ENCODE measurements around the gene CADPS.
A peak's percentile ranks its signal among the peaks of the same experiment; 100 is the strongest.
"Not testable (repeated sequence)": the region's sequence is repeated elsewhere in the genome, so short reads cannot be mapped to it uniquely, and the experiment has no call there.

The CADPS gene

DNA sequence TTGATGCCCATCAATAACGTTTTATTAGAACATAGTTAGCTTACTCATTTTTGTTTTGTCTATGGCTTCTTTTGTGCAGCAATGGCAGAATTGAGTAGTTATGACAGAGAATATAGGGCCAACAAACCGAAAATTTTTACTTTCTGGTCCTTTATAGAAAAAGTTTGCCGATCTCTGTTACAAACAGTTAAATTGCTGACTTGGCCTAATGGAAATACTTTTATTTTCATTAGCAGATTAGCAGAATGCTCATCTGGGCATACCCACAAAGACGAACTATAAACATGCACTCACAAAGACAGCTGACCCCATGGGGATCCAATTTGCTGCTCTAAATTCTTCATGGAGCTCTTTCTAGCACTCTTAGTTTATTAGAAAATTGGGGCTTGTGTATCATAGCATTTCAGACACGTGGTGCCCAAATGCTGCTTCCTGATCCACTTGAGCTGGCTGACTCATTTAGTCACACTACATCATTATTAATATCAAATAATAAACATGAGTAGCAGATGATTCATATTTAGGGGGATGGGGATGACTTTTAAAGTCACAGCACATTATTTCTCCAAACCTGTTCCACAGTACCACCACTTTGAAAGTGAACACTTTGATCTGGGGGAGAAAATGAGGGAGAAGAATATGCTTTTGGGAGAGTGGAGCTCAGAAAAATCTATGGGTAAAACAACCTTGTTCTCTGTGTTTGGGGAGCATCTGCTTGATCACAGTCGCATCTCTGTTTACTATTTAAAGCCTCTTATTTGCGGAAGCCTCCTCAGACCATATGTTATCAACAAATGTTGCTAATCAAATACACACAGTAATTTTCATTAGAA, 273.8 kb downstream of the CADPS start:
- DNase-seq (ENCODE audit: low read depth, low spot score) = no peak

DNA sequence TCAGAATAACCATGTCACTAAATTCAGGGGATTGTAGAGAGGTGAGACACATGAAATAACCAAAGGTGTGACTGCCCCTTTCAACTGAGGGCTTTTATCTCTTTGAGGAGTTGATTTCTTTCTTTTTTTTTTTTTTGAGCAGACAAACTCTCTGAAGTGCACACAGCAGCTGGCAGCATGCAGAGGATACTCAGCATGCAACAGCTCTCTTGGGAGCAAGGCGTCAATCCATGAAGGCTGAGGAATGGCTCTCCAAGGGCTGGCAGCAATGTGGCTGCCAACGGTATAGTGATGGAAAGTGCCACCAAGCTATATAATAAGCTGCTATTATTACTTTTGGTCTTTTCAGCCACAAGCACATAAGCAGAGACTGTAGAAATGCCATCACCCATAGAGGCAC, 275.2 kb downstream of the CADPS start:
- DNase-seq (ENCODE audit: low read depth, low spot score) = no peak

DNA sequence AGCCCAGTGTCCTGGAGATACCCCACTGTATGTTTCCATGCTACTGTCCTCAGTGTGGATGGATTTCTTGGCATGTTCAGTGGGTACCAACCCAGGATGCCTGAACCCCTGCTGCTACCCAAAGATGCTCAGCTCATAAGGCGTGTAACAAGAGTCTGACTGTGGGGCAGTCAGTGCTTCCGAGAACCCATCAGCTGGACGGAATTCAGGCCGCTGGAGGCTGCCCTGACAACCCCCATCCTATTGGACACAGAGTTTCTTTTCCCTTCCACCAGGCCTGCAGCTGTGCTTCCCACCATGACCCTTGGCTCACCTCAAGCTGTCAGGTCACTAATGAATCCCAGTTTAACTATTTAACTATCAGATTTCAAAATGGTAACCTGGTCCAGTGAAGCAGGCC, 277.7 kb downstream of the CADPS start:
- peak; percentile 55 for DNase-seq (ENCODE audit: low read depth, low spot score)

DNA sequence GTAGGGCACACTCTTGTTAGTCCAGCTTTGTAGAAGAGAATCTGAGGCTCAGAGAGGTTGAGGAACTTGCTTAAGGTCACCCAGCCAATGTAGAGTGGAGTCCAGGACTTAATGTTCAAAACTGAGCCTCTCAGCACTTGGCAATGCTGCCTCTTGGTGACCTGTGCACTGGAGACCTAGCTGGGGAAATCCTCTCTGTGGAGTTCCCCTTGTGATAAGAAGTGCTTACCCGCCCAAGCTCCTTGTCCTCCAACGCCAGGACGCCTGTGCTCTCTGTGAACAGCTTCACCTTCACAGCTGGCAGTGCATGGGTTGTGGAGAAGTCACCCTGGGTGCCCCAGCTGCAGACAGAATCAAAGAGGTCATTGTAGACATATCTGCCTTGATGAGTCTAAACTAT, 282.8 kb downstream of the CADPS start:
- no peak for DNase-seq (ENCODE audit: low read depth, low spot score)

DNA sequence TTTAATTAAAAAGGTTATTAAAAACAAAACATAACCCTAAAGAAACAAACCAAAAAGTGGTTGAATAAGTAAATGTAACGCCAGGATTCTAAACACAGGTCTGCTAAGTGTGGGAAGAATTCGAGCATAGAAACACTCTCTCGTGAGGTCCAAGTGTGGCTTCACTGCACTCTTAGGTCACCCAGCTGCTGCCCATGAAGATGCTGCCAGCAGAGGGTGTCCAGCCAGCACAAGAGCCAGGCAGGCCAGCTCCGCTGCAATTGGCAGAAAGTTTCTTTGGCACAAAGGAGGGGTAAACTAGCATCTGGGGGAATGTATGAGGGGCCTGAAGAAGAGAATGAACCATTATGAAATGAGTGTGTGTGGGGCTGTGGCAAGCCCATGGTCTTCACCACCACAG, 286.1 kb downstream of the CADPS start:
- DNase-seq (ENCODE audit: low read depth, low spot score) = no peak

DNA sequence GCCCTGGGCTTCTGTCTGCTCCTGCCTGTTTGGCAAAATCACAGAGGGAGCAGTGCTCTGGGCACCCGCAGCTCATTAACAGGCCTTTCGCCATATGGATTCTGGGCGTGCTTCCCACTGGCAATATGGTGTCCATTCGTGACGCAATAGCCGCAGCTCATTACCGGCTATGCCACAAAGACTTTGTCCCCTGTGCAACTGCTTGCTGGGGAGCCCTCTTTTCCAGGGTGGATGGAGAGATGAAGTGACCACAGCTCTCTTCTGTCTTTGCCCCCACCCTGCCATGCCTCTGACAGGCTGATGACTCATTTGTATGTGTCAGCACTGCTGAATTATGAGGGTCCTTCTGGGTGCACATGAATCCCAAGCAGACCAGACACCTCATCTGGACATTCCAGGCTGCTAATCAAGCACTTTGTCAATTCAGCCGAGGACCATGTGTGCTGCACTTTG, 287.6 kb downstream of the CADPS start:
- DNase-seq (ENCODE audit: low read depth, low spot score) = no peak

DNA sequence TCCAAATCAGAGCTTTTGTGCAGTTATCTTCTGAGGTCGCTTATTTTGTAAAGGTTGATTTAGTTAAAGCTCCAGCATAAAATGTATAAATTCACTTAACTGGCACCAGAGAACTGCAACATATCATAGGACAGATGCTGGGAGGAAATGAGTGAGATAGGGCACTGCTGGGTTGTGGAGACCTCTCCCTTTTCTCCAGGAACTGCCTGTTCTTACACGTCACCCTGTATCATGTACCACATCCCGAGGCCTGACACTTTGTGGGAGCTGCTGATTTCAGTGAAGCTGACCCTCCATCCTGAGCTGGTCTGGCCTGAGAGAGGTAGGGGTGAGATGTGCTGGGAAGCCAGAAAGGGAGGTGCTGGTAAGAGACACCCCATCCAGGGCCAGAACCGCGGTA, 288.0 kb downstream of the CADPS start:
- DNase-seq (ENCODE audit: low read depth, low spot score) = no peak

DNA sequence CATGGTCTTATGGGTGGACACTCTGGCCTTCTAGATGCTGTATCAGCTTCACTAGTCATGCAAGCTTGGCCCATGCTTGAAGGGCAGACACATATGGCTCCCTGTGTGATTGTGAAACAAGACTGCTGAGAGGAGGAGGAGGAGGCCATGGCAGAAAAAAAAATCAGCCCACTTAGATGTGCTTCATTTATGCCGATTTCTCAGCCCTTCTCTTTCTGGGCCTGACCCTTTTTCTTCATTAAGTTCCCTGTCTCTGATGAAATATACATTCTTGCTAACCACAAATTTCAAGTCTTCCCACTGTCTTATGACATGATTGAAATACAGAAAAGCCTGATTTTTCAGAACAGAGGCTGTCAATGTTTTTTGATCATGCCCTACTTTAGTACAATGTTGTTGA, 288.9 kb downstream of the CADPS start:
- DNase-seq (ENCODE audit: low read depth, low spot score) = no peak

DNA sequence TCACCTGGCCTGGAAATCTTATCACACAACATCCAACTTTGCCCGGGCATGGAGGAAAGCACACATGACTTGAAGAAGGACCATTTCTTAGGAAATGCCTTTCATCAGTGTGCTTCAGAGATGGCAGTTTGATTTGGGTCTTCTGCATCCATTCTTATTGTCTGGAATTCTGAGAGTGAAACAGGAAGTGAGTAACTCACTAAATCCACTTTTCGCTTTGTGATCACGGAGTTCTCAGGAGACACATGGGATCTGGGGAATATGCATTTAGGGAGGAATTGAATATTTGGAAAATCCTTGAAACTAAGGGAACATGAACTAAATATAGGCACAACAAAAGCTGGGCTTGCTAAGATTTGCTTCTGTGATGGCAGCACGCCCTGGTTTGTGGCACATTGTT, 289.4 kb downstream of the CADPS start:
- no peak for DNase-seq (ENCODE audit: low read depth, low spot score)

DNA sequence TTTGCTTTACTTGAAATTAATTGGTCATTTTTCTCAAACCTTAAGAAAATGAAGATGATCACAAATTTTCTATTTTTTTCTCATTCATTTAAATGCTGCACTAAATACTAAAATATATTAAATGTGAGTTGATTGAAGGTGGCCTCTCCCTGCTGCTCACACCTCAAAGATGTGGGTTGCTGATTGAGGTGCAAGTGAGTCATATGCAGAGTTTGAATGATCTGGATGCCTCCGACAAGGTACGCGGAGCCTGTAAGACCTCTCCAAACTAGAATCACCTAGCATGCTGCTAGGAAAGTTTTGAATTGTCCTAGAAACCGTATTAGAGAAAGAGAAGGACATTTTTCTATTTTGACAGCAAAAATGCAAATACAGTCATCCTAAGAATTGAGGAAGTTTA, 290.6 kb downstream of the CADPS start:
- no peak for DNase-seq (ENCODE audit: low read depth, low spot score)

DNA sequence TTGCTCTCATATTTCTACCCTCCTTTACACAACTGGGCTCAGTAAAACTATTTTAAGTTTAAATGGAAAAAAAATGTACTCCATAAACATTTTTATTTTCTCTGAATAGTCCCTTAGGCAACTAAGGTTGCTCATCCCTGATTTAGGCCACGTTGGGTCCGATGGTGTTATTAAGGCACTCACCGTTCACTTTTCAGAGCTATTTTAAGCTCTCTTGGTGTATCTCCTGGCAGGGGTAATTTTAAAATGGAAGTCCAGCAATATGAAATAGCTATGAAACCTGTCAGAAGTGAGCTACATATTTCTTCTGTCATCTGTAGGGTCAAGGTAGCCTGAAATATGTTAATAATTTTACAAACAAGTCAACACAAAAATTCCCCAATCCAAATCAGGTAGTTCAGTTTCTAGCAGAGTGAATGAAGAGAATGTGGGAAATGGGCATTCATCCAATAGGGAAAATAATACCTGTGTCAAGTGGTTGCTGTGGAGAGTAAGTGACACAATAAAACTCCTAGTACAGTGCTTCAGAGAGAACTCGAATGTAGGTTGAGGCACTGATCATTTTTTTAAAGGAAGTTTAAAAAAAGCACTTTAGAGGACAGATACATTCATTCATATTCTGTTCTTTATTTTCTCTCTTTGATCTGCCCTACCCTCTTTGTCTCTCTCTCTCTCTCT, 292.6 kb downstream of the CADPS start:
- DNase-seq (ENCODE audit: low read depth, low spot score) = no peak

DNA sequence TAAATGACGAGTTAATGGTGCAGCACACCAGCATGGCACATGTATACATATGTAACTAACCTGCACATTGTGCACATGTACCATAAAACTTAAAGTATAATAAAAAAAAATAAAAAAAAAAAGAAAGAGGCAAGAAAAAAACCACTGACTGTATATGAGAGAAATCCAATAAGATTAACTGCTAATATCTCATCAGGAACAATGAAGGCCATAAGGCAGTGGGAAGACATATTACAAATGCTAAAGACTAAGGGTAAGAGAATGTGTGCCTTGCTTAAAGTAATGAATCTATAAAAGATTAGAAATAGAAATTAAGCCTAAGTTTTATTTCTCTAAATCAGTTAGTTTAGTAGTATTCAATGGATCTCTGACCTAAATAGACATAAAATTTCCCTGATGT, 294.7 kb downstream of the CADPS start:
- not testable (repeated sequence) for DNase-seq (ENCODE audit: low read depth, low spot score)

DNA sequence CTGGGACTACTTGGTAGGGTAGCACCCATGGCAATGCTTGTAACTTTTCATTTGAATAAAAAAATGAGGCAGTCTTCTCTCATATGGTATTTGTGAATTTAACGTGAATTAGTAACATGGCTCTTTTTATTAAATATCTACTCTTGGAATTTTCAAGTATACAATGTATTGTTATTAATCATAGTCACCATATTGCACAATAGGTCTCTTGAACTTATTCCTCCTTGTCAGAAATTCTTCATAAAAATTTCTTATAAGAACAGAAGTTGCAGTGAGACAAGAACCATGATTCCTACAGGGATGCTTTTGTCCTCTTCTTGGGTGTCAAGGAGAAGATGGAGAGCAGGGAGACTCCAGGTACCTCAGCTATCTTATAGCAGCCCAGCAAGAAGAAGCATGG, 298.1 kb downstream of the CADPS start:
- DNase-seq (ENCODE audit: low read depth, low spot score) = no peak

DNA sequence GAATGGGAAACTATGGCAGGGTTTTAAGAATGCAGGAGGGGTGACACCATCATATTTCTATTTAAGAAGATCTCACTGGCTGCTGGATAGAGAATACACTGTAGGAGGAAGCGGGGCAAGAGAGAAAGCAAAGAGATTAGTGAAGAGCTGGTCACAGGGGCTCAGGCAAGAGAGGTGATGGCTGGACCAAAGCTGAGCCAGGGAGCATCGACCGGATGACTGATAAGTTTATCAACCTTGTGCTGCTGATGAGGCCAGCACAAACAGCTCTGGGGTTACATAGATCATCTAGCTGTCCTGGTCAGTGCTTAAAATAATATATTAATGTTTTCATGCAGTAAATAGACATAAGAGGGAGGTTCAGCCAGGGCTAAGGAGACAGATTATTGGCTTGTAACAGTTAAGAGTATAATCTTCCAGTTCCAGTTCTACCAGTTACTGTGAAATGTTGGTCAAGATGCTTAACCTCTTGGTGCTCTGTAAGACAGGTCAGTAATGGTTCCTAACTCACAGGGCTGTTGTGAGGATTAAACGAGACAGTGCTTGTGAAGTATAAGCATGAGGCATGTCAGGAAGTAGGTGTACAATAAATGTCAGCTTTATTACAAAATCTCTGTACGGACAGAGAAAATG, 300.8 kb downstream of the CADPS start:
- DNase-seq (ENCODE audit: low read depth, low spot score) = no peak

DNA sequence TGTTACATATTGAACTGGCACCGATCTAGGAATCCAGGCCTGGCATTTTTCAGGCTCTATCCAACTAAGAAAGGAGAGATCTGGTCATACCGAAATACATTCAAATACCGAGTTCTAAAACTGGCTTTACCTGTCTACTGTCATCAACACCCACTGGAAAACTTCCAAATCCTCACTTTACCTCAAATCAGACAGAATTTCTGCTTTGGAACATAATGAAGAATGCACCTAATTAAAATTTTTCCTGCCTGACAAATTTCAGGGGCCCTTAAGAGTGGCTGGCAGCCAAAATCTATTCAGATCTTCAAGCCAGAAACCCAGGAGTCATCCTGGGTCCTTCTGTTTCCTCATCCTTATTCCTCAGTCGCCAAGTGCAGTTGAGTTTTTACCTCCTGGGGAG, 303.3 kb downstream of the CADPS start:
- no peak for DNase-seq (ENCODE audit: low read depth, low spot score)

DNA sequence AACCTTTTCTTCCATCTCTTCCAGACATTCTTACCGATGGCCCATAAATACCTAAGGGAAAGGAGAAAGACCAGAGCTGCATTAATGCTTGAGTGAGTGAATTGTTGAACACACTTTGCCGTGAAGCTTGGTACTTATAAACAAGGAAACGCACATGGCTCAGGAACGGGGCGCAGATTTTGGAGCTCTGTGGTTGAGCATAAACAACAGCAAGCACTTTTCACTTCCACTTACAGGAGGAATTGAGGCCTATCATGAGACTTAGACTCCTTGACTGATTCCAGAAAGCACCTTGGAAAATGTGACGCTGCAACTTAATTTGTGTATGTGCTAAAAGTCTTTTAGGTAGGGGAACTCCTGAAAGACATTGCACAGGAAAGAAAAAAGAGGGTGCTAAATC, 304.3 kb downstream of the CADPS start:
- DNase-seq (ENCODE audit: low read depth, low spot score) = no peak

DNA sequence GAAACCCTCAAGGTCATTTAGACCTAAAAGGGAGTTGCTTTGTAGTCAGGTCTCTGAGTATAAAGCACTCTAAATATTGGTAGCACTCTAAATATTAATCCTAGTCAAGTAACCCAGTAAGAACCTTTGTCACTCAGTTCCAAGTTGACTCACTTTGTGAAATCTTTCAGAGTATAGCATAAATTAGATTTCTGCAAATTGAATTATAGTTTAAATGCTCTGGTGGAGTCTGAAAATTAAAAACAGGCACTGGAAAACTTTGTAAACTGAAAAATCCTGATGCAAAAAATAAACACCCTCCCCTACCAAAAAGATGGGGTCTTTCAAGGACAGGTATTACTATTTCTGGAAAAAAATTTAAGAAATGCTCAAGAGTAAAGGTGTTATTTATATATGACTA, 305.6 kb downstream of the CADPS start:
- no peak for DNase-seq (ENCODE audit: low read depth, low spot score)

DNA sequence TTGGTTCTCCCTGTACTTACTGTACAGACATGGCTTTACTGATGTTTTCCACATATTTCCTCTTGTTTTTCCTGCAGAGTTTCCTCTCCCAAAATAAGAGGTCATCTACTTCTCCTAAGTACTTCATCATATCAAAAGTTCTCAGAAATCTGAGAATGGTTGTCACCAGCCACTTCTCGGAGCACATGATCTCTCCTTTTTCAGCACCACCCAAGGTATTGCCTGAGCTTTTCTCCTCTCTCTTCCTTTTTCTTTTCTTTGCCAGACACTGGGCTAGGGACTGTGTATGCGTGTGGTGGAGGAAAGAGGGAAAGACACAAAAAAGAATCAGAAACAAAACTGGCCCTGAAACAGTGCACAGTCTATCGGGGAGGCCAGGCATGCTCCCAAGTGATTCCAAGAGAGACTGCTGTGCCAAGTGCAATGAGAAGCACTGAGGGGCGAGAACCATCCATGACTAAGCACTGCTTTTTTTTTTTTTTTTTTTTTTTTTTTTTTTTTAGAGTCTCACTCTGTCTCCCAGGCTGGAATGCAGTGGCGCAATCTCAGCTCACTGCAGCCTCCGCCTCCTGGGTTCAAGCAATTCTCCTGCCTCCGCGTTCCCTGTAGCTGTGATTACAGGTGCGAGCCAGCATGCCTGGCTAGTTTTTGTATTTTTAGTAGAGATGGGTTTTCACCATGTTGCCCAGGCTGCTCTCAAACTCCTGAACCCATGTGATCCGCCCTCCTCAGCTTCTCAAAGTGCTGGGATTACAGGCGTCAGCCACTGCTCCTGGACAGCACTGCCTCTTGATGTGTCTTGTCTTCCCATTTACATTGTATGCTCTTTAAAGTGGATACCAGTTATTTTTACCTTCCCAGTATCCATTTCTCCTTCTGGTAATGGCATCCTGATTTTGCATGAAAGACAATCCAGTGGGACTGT, 307.9 kb downstream of the CADPS start:
- no peak for DNase-seq (ENCODE audit: low read depth, low spot score)

DNA sequence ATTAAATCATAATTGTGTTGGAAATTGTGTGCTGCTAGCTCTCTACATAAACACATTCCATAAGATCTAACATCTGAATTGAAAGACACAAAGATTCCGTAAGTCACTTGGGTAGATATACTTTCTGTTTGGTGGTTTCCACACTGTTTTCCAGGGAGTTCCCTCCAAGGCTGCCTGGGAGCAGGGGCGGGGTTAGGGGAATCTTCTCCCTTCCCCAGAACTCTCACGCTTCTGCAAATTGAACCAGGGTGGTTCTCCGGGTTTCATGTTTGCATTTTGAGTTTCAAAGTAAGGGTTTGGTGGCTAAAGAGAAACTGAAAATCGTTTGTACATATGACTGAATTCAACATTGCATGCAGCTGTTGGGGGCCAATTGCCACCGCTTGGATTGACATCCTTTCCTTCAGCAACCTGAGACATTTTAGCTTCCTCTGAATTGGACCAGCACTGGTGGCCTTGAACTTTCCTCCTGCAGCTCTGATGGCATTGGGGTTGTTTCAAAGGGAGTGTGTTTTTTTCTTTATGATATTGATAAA, 309.1 kb downstream of the CADPS start:
- DNase-seq (ENCODE audit: low read depth, low spot score) = no peak

DNA sequence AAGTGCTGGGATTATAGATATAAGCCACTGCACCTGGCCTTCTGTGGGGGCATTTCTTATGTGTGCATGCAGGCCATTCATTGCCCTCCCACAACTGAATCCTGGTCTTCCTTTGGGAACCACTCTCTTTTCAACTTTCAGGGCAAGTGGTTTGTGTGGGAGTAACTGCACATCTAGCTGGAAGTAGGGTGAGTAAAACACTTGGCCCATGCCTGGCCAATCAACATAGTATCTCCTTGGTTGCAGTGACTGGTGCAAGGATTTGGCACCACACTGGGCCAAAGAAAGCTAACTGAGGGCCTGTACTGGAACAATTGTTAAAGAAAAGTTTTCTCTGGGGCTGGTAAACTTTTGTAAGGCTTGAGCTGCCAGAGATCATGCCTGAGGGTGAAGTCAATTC, 312.6 kb downstream of the CADPS start:
- no peak for DNase-seq (ENCODE audit: low read depth, low spot score)

DNA sequence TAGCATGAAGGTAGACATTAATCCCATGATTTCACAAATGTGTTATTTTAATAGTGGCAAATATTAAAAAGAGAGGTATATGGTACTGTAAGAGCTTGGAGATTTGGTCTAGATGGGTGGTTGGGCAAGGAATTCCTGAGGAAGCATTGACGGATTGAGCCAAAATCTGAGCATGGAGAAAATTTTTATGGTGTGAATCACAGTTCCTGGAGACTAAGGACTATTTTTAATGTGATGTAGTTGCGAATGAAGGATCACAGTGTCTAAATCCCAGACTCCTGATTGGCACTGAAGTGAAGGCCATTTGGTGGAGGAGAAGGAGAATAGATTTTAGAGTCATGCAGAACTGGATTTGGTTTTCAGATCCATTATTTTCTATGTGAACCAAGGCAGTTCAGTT, 313.2 kb downstream of the CADPS start:
- DNase-seq (ENCODE audit: low read depth, low spot score) = no peak
